HG03025 (cell line): ENCODE results near the gene CMTM5.

Experiments
- ATAC-seq: cut with Tn5 transposase; IDR thresholded peaks from one replicate; pipeline ENCODE4 v1.9.1; 2021; ENCODE audit warnings: mild to moderate bottlenecking, moderate library complexity; ENCODE audit not compliant: unreplicated experiment, low FRiP score

Gene CMTM5

DNA sequence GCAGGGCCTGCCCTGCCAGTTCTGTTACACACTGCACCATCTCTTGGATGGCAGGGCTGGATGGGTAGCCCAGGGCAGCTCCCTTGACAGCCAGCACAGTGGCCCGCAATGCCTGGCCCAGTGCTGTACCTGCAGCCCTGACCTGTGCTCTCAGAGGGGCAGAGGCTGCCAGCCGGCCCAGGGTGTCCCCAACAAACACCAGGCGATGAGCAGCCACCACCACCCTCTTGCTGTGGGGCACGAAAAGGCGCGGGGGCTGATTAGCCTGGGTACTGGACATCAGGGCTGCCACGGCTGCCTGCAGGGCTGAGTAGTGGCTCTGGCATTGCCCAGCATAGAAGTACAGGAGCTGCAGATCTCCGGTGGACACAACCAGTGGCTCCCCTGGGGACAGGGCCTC, 19.6 kb upstream of the CMTM5 start:
- no peak for ATAC-seq

DNA sequence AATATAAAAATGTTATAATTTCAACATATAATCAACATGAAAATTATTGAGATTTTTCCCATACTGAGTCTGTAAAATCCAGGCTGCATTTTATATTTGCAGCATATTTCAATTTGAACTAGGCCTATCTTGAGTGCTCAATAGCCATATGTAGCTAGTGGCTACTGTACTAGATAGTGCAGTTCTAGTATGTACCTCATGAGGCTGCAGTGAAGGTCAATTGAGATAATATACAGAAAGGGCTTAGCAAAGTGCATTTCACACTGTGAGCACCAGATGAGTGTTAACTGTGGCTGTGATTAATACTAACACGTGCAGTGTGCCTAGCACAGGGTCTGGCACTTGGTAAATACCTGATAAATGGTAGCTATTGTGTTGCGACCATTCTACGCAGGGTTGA, 18.8 kb upstream of the CMTM5 start:
- ATAC-seq: no peak

DNA sequence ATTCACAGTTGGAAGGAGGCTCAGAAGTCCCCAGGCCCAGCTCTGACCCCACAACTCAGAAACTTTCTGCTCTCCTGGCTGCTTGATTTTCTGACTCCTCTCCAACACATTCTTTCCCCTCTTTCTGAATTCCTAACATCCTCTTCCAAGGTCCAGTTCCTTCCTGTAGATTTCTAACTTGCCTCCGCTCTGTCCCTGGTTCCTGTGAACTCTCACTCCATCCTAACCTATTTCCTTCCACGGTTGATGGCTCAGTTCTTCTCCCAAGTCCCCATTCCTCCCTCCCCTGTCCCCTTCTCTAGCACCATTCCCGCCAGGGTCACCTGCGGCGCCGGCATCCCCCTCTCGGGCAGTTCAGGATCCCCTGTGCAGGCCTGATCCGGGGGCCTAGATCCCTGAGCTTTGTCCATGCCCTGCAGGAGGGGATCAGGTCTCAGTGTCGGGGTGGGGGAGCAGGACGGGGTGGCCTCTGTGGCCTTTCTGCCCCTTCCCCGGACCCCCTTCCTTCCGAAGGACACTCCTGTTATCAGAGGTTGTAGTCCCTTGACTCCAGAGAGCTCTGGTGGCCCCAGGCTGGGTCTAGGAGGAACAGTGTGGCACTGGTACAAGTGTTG, 18.2 kb upstream of the CMTM5 start:
- no peak for ATAC-seq

DNA sequence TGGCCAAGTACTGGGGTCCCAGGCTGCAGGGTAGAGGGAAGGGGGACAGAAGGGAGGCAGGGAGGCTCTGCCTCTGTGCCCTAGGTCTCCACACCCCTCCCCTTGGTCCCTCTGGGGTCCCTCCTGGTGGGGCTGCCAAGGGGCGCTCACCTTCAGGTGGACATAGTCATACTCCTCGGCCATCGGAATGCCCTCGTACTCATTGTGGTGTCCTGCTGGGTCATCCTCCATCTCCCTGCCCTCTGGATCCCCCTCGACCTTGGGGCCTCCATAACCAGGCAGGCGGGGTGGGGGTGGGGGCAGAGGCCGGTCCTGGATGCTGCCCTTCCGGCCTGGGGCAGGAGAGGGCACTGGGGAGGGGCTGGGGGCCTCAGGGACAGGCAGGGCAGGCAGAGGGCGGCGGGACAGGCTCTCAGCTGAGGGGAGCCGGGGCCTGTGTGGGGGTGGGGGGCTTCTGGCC, 17.6 kb upstream of the CMTM5 start:
- no peak for ATAC-seq

DNA sequence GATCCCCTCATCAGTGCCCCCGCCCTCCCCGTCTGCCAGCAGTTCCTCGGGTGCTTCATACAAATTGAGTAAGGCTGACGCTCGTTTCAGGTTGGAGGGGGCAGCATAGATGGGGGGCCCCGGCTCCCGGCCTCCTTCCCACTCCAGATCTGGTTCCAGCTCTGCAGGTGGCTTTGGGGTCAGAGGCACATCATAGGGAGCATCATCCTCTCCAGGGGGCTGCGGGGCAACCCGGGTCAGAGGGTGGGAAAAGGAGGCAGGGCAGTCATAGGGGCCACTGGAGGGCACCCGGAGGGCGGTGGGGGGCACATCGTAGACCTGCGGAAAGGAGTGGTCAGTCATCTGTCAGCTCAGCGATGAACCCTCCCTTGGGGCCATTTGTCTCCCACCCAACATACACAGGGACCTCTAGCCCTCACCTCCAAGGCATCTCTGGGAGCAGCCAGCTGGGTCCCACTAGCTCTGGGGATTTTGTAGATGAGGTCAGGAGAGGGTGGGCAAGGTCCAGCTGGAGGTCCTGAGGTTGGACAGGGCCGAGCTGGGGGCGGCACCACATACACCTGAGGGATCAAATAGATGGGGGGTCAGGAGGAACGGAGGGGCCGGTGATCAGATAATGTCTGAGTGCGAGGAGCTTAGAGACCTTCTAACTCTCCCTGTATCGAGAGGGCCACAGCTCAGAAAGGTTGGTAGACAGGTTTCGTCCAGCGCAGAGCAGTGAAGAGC, 17.0 kb upstream of the CMTM5 start:
- no peak for ATAC-seq

DNA sequence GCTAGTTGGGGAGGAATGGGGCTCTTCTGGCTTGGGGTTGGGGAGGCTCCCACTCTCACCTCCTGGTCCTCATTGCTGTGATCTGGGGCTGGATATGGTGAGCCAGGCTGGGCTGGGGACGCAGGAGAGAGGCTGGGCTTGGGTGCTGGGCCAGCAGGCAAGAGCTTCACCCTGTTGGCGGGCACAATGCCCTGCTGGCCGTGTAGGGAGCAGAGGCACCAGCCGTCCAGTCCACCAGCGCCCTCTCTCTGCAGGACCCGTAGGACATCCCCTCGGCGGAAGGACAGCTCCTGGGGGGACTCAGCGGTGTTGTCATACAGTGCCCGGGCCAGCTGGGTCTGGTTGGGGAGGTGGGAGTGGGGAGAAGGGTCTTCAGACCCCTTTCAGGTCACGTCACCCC, 16.4 kb upstream of the CMTM5 start:
- ATAC-seq: no peak

DNA sequence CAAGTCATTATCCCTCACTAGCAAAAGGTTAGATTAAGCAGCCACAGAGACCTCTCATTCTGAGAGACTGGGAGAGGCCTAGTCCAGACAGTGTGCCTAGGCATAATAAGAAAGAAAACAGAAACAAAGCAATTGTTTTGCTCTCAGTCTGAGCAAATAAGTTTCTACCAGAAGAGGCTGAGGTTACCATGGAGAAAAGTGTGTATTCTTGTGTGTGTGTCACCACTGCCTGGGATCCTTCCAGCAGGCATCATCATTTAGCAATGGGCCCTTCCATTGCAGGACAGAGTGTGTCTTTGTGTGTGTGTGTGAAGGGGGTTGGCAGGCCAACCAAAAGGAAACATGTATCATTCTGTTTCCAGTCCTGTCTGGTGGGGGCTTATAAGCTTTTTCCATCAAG, 15.5 kb upstream of the CMTM5 start:
- no peak for ATAC-seq

DNA sequence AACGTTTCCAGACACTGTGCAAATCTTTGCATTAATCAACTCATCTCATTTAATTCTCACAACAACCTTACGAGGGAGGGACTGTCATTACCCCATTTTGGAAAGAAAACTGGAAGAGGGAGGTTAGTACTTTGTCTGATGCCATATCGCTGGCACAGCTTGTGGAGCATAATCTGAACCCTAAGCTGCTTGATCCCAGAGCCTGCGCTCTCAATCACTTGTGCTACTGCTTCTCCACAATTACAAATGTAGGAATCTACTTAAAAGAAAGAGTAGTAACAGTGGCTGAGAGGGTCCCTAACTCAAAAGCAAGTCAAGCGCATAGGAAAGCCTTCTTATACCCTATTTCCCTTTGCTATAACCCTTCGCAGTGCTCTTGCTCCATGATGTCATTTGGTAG, 15.1 kb upstream of the CMTM5 start:
- no peak for ATAC-seq

DNA sequence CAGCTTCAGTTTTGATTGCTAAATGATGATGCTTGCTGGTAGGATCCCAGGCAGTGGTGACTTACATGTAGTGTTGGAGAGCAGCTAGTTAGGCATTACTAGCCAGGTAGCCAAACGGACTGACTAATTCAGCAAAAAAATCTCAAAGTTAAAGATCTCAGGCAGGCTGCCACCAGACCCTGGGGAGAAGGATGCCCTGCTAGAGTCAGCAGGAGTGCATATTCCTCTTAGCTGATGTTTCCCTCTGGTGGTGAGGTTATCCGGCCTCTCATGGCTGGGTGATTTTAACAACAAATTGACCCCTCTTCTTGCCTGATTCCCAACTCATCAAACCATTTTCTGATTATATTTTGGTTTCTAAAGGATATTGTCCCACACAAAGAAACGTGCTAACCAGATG, 14.6 kb upstream of the CMTM5 start:
- no peak for ATAC-seq

DNA sequence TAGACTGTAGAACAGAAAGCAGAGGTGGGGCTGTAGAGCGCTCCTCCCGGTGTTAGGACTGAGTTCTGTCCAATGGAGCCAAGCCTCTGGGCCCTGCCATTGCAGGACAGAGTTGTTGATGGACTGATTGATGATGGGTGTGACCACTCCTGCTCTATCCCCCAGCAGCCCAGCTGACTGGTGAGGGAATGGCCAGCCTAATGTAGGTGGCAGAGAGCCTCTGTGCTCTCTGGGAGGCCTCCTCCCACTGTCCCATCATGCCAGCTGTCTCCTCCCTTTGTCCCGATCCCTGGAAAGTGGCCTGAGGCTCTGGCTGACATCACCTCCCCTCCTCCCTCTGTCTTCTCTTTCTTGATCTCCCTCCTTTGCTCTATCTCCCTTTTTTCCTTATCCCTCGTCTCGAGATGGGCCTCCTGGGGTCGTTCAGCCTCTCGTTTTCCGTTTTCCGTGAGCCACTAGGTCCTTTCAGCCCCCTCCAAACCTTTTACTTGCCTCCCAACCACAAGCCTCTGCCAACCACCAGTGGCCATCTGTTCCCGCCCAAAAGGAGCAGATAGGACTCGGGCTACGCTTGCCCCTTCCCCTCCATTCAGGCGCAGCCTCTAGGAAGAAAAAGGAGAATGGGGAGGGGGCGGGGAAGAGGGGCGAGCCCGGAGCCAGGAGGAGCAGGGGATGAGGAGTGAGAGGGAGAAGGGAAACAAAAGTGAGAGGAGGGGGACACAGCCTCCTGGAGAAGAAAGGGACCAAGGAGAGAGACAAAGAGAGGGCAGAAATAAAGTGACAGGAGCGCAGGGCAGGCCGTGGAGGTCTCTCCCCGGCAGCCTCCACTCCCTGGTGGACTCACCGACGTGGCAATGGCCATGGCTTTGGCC, 12.4 kb upstream of the CMTM5 start:
- no peak for ATAC-seq

DNA sequence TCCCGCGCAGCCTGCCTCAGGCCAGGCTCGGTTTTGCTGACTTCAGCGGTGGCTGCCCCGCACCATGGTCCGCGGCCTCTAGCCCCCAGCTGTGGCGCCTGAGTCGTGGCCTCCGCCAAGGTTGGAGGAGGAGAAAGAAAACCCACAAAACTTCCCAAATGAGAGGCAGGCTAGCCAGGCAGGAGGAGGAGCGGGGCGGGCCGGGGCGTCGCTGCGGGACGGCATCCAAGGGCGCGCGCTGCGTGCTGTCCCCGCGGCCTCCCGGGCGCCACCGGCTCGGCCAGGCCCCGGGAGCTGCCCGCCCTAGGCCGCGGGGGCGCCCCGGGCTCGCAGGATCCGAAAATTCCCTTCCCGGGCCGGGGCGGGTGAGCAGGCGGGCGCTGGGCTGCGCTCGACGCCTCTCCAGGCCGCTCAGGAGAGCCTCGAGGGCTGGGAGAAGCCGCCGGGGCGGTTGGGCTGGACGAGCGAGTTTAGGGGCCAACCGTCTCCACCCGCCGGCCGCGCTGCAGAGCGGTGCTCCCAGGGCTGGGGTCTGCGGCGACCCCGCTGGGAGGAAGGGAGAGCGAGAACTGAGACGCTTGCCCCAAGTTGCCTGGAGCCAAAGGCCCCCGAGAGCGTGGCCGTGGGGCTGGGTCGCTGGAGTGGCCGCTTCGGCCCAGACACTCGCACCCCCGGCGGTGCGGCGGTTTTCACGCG, 11.7 kb upstream of the CMTM5 start, which contains the start of gene EFS:
EFS (minus strand) TSS at position 137 of the 696 bp plus-strand sequence. CDS start 147 bp downstream, outside the sequence.
- ATAC-seq: no peak

DNA sequence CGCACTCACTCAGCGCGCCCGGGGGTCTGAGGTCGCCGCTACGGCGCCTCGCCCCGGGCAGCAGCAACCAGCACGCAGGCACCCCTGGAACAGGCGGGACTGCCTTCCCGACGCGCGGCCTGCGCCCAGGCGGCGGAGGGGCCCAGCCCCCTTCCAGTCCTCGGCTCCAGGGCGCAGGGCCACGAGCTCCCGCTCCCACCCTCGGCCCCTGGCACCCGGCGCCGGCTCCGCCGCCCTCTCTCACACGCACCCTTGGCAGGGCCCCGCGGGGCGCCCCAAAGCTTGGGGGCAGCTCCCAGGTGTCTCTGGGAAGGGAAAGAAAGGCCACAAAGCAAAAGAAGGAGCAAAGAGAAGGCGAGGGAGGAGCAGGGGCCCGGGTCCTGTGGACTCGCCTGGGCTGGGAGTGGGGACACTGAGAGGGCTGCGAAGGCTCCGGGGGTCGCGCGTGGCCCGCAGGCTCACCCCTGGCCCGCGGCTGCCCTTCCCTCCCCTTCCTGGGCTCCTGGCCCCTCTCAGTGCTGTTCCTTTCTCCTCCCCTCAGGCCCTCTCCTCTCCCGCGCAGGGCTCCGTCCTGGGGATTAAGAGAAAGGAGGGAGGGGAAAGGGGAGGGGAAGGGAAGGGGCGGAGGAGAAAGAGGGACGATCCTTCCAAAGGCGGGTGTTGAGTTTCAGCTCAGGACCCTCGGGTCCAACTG, 11.0 kb upstream of the CMTM5 start:
- no peak for ATAC-seq

DNA sequence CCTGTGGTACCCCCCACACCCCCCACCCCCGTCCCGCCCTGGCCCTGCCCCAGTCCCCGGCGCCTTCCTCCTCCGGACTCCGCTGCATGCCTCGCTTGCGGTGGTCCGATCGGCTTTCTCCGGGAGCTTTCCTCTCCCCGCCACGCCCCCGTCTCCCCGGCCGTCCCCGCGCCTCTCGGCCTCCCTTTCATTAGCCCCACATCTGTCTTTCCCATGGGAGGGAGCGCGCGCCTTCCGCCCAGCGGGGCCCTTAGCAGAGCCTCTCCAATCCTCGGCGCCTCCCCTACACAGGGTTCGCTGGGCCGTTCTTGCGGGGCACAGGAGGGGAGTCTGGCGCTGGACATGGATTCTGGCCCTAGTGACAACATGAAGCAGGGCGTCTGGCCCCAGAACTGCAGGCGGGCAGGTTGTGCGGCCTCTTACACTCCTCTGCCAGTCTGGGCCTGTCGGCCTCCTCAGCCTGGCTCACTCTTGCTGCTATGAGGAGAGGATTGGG, 10.4 kb upstream of the CMTM5 start:
- ATAC-seq: no peak

DNA sequence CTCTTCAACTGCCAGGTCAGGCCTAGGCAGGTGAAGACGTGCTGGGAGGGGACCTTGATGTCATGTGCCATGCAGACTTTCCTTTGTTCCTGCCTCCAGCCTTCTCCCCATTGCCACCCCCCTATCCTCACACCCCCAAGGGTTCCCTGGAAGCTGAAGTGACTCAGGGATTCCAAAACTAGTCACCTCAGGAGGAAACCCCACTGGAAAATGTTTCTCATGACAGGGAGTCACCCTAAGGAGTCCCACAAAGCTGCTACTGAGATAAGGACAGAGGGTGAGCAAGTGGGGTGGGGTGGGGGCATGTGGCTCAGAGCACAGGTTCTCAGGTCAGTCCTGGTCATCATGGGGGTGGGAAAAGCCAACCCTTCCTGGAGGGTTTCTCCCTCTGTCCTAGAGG, 6.6 kb upstream of the CMTM5 start:
- ATAC-seq: no peak

DNA sequence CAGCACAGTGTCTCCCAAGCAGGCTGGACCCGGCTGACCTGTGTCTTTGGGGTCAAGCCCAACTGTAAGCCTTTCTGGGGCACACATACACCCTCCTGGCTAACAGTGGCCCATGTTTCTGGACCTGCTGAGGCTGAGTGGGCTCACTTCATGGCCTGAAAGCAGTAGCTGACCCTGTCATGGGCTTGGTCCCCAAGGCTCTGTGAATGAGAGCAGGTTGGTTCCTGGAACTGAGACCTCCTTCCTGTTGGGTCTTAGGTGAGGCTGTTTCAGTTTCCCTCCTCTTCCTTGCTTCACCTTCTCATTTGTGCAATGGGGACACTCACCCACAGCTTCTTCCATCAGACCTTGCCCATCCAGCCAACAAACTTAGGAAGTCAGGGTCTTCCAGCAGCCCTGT, 5.0 kb upstream of the CMTM5 start:
- ATAC-seq: no peak

DNA sequence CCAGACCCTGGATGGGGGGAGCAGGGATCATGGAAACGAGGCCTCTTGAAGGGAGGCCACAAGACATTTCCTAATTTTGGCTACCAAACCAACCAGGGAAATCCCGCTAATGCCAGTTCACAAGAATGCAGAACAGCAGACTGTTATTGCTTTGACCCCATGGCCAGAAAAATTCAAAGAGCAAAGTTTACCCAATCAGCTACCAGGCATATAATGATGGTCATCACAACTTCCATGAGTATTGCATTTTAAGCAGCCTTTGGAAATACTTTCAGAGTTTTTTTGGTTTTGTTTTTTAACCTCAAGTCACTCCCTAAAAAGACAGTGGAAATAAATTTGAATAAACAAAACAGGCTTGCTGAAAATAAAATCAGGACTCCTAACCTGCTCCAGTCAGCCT, 4.3 kb upstream of the CMTM5 start, which contains the start of gene IL25:
IL25 (plus strand) TSS at position 301 of the 400 bp plus-strand sequence.
- no peak for ATAC-seq

DNA sequence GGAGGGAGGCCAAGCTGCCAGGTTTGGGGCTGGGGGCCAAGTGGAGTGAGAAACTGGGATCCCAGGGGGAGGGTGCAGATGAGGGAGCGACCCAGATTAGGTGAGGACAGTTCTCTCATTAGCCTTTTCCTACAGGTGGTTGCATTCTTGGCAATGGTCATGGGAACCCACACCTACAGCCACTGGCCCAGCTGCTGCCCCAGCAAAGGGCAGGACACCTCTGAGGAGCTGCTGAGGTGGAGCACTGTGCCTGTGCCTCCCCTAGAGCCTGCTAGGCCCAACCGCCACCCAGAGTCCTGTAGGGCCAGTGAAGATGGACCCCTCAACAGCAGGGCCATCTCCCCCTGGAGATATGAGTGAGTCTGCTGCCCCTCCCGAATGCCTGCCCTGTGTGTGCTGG, 3.8 kb upstream of the CMTM5 start:
- no peak for ATAC-seq

DNA sequence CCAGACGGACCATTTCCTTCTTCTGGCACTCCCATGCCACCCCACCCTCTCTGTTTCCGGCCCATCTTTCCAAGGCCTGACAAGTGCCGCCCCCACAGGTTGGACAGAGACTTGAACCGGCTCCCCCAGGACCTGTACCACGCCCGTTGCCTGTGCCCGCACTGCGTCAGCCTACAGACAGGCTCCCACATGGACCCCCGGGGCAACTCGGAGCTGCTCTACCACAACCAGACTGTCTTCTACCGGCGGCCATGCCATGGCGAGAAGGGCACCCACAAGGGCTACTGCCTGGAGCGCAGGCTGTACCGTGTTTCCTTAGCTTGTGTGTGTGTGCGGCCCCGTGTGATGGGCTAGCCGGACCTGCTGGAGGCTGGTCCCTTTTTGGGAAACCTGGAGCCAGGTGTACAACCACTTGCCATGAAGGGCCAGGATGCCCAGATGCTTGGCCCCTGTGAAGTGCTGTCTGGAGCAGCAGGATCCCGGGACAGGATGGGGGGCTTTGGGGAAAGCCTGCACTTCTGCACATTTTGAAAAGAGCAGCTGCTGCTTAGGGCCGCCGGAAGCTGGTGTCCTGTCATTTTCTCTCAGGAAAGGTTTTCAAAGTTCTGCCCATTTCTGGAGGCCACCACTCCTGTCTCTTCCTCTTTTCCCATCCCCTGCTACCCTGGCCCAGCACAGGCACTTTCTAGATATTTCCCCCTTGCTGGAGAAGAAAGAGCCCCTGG, 1.2 kb upstream of the CMTM5 start:
- ATAC-seq: no peak

DNA sequence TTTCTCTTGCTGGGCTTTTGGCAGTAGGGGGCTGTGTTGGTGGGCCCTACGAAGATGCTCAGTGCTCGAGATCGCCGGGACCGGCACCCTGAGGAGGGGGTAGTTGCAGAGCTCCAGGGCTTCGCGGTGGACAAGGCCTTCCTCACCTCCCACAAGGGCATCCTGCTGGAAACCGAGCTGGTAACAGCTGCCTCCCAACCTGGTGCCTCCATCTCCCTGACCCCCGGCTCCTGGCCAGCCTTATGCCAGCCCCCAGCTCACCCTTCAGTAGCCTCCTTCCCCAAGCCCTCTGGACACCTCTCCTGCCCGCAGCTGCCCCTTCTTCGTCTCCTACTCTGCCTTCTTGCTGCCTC, 328 bp downstream of the CMTM5 start:
- ATAC-seq: no peak
